Neural progenitor cell (in vitro differentiated cells): ENCODE results near the gene POMT2.

Experiments used
- EZH2 ChIP-seq: fragments of 200-600 bp; sonication (generic); IDR thresholded peaks from 2 replicates; pipeline ENCODE4 v1.6.1; 2017; ENCODE audit warnings: antibody characterized with exemption, mild to moderate bottlenecking, moderate library complexity
- EZH2phosphoT487 ChIP-seq: fragments of 200-600 bp; sonication (generic); IDR thresholded peaks from 2 replicates; pipeline ENCODE4 v1.6.1; 2017; ENCODE audit warnings: antibody characterized with exemption
- TF ChIP-seq, protein P1 (sequence below): fragments of 200-600 bp; sonication (generic); IDR thresholded peaks from 2 replicates; pipeline ENCODE4 v1.5.1; 2017; ENCODE audit warnings: antibody characterized with exemption, mild to moderate bottlenecking

DNA sequence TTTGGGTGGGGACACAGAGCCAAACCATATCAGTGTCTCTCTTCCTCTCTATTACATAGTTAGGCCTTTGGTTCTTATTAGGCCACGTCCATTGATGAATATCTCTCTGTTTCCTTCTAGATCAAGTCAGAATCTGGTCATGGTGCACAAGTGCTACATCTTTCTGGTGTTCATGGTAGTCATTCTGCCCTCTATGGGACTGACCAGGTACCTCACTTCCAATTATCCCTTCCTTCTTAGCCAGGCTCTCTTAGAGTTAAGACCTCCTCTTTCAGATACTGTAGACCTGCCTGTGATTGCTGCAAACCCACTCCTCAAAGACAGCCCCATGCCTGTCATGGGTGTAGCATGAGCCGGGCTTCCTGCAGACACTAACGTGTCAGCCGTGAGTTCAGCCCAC lies 74.9 kb downstream of the POMT2 start:
- TF ChIP-seq, protein P1, sequence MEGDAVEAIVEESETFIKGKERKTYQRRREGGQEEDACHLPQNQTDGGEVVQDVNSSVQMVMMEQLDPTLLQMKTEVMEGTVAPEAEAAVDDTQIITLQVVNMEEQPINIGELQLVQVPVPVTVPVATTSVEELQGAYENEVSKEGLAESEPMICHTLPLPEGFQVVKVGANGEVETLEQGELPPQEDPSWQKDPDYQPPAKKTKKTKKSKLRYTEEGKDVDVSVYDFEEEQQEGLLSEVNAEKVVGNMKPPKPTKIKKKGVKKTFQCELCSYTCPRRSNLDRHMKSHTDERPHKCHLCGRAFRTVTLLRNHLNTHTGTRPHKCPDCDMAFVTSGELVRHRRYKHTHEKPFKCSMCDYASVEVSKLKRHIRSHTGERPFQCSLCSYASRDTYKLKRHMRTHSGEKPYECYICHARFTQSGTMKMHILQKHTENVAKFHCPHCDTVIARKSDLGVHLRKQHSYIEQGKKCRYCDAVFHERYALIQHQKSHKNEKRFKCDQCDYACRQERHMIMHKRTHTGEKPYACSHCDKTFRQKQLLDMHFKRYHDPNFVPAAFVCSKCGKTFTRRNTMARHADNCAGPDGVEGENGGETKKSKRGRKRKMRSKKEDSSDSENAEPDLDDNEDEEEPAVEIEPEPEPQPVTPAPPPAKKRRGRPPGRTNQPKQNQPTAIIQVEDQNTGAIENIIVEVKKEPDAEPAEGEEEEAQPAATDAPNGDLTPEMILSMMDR: peak; percentile 43
- TF ChIP-seq EZH2phosphoT487: no peak
- no peak for TF ChIP-seq EZH2
